NCI-H2196 (cell line): Measurements from ENCODE around the gene PYURF.
A peak's percentile ranks its signal among the peaks of the same experiment; 100 is the strongest.
"Not testable (repeated sequence)": the region's sequence is repeated elsewhere in the genome, so short reads cannot be mapped to it uniquely, and the experiment has no call there.

Experiments used
- DNase-seq: peaks from one replicate; lab custom pipeline; 2025; ENCODE audit not compliant: unreplicated experiment; lab: John Stamatoyannopoulos, UW

PYURF gene, protein sequence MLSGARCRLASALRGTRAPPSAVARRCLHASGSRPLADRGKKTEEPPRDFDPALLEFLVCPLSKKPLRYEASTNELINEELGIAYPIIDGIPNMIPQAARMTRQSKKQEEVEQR

DNA sequence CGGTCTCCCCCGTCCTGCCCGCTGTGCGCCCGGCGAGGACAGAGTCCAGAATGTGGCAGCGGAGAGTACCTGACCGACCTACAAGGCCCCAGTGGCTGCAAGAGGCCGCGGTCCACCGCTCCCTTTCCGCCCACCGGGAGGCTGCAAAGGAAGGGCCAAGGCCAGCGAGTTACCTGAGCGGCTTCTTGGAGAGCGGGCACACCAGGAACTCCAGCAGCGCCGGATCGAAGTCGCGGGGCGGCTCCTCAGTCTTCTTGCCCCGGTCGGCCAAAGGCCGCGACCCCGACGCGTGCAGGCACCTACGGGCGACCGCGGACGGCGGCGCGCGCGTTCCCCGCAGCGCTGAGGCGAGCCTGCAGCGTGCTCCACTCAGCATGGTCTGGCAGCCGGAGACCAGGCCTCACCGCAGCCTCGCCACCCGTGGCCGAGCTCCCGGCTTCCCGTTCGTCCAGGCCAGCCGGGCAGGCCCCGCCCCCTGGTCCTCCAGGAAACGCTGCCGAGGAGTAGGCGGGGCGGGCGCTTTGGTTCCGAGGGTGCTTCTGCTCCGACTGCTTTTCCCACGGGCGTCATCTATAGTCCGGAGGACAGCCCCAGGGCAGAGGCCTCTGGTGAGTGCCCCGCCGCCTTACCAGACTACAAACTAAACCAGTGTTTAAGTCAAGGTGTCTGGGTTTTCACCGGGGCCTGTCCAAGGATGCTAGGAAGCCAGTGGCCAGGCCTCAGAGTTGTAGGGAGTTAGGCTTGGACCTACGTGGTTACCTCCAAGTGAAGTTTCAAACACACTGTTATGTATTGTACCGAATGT lies at the start of gene PYURF:
Gene PYURF, minus strand, starts transcription at position 452 of the 805 bp plus-strand sequence. Its CDS starts 76 bp downstream, at position 376.
- peak; percentile 76 for DNase-seq

DNA sequence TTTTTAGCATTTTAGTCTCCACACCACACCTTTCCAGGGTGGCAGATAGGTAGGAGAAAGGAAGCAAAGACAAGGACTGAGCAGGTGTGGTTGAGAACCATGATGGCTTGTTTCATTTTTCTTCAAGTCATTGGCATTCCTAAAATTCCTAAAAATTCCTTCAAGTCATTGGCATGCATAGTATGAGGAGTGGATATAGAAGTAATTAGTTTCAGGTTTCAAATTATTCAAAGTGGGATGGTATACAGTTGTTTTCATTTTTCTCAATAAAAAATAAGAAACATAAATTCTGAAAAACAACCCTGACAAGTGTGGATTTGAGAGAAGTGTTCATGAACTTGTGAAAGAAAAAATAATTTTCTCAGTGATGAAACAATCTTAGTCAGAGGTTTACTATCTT lies 46.4 kb upstream of the PYURF start:
- no peak for DNase-seq

DNA sequence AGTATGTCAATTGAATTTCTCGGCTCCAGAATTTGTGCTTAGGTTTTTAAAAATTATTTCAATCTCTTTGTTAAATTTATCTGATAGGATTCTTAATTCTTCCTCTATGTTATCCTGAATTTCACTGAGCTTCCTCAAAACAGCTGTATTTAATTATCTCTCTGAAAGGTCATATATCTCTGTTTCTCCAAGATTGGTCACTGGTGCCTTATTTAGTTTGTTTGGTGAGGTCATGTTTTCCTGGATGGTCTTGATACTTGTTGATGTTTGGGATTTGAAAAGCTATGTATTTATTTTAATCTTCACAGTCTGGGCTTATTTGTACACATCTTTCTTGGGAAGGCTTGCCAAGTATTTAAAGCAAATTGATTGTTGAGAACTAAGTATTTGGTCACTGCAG lies 44.0 kb upstream of the PYURF start:
- DNase-seq: no peak

DNA sequence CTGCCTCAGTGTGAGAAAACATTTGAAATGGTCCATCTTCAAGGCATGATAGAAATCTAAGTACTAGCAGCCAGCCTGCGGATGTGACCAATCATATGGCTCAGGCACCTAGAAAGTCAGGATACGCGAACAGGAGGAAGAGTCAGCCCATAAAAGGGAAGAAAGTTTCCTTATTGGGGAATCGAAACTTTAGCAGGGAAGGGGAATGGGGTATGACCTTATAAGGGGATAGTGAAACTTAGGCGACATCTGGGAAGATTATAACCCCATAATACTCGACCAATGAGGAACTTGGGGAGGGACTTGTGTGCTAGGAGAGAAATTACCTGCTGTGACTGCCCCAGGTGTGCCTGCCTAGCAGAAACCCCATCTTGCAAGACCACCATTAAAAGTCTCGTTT lies 26.2 kb upstream of the PYURF start:
- DNase-seq: no peak

DNA sequence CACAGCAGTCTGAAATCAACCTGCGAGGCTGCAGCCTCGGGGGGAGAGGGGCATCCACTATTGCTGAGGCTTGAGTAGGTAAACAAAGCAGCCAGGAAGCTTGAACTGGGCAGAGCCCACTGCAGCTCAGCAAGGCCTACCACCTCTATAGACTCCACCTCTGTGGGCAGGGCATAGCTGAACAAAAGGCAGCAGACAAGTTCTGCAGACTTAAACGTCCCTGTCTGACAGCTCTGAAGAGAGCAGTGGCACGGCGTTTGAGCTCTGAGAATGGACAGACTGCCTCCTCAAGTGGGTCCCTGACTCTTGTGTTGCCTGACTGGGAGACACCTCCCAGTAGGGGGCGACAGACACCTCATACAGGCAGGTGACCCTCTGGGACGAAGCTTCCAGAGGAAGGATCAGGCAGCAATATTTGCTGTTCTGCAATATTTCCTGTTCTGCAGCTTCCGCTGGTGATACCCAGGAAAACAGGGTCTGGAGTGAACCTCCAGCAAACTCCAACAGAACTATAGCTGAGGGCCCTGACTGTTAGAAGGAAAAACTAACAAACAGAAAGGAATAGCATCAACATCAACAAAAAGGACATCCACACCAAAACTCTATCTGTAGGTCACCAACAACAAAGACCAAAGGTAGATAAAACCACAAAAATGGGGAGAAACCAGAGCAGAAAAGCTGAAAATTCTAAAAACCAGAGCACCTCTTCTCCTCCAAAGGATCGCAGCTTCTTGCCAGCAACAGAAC lies 15.9 kb upstream of the PYURF start:
- DNase-seq: not testable (repeated sequence)

DNA sequence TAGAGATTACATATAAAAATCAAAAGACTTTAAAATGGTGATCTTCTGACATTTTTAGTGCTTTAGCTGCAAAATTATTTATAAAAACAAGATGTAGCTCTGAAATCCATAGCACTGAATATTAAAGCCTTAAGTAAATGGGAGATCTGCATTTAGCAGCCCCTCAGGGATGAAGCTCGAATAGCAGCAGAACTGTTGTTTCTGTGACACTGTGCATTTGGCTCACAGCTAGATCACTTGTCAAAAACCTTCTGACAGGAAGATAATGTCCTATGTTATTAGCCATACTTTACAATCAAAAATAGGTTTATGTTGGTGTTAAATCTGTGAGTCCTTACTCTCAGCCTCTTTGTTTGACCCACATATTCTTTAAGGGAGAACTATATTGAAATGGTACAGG lies 14.1 kb upstream of the PYURF start:
- no peak for DNase-seq

DNA sequence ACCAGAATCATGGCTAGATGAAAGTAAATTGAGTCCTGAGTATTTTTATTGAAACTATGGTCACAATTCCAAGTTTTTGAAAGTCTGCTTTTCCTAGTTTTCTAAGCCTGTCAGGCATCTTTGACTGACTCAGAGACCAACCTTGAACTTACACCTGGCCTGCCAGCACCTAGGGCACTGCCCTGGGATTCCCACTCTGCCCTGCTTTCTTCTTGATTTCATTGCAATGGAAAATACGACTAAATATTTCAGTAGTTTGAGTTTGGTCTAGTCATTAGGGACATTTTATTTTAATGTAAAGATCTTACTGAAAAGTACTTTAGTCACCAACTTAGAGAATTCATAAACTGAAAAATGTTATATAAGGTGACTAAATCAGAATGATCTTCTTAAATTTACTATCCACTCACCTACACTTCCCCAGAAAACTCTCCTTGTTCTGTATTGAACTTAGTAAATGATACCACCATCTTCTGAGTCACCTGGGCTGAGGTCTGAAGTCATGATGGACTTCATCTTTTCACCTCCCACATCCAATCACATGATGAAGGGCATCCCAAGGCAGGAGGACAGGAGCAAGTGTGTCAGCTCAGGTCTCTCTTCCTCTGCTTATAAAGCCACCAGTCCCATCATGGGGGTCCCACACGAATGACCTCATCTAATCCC lies 11.6 kb upstream of the PYURF start:
- DNase-seq: no peak

DNA sequence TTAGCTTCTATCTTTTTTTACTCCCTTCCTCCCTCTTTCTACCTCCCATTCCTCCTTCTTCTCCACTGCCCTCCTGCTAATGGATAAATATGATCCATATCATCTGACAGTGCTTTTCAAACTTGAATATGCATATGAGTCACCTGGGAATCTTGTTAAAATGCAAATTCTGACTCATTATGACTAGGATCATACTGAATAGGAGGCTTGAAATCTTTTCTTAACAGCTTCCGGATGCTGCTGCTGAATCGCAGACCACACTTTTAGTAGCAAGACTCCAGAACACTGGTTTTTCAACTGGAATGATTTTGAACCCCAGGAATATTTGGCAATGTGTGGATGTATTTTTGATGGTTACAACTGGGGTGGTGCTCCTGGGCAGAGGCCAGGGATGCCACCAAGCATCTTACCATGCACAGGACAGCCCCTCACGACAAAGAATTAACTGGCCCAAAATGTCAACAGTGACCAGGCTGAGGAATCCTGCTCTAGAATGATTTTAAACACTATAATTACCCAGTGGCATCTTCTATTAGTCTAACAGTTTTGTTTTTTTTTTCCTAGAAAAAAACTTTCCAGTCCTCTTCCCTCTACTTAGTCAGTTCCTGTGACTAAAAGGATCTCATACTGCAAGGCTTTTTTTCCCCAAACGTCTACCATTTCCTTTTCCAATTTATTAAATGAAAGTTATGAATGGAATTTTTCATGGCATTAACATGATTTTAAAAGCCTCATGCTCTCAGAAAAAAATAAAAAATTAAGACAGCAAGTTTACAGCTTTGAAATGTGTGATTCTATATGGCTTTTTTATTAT lies 10.6 kb upstream of the PYURF start:
- no peak for DNase-seq

DNA sequence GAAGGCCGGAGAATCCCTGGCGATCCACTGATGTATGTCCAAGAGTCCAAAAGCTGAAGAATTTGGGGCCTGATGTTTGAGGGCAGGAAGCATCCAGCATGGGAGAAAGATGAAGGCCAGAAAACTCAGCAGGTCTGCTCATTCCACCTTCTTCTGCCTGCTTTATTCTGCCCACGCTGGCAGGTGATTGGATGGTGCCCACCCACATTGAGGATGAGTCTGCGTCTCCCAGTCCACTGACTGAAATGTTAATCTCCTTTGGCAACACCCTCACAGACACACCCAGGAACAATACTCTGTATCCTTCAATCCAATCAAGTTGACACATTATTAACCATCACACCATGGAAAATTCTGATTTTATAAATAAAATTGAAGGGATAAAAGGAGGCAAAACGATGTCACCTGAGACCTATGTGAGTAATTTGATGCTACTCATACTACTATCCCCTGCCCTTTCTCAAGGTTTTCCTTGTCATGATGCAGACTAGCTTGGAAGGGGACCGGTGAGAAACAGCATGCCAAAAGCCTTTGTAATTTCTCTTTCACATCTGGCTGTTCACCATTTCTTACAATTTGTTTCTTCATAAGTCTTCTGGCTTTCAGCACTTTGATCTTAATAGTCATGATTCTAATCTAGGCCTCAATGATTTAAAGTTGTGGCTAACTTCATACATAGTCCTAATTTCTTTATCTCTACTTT lies 9.7 kb upstream of the PYURF start:
- no peak for DNase-seq

DNA sequence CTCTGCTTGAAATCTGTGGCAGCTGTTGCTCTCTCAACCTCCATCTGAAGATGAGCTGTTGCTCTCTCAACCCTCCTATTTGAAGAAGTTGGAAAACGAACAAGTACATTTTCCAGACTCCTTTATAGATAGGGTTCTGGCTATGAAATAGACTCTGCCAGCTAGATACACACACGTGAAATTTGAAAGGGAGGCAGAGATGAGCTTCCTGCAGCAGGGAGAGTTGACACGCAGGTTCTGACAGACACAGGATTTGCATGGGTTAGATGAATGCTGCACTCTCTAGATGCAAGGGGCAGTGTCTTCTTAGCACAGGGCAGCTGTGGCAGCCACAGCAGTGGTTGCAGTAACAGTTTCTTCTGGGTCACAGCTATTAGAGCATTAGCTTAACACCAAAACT lies 8.0 kb upstream of the PYURF start:
- no peak for DNase-seq

DNA sequence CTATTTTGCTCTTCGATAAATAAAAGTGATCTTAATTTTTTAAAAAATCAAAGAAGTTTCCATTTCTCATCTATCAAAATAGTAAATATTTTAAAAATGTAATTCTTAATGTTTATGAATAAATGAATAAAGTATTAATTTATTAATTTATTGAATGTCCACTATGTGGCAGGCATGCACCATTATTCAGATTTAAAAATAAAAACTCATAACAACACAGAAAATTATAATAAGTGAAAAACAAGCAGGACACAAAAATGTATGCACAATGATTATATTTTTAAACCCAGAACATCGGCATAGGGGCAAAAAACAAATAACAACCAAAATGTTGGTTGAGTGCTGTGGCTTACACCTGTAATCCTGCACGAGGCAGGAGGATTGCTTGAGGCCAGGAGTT lies 5.3 kb upstream of the PYURF start:
- no peak for DNase-seq

DNA sequence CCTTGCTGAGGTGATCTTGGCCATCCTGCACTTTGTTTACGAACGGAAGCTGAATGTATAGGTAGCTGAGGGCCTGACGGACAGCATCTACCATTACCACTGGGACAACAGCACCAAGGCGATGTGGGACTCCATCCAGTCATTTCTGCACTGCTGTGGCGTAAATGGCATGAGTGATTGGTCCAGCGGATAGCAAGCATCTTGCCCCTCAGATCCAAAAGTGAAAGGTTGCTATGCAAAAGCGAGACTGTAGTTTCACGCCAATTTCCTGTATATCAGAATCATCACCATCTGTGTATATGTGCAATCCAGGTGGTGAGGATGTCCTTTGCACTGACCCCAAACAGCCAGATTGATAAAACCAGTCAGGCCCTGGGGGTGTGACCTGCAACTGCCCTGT lies 4.2 kb upstream of the PYURF start:
- DNase-seq: no peak

DNA sequence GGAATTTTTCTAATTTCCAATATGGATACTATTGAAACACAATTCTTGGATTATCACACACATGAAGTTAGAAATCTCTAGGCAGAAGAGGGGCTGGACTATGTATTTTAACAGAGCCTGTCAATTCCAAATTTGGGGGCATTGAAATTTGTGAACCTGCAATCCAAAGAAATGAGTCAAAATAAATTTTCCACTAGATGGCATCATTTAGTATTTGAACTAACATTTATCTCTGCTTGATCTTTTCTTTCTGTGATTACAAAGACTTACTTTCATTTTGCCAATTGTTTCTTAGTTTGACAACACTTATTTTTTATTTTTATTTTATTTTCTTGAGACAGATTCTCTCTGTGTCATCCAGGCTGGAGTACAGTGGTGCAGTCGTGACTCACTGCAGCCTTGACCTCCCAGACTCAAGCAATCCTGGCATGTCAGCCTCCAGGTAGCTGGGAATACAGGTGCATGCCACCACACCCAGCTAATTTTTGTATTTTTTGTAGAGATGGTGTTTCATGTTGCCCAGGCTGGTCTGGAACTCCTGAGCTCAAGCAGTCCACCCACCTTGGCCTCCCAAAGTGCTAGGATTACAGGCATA lies 2.7 kb upstream of the PYURF start:
- DNase-seq: no peak

DNA sequence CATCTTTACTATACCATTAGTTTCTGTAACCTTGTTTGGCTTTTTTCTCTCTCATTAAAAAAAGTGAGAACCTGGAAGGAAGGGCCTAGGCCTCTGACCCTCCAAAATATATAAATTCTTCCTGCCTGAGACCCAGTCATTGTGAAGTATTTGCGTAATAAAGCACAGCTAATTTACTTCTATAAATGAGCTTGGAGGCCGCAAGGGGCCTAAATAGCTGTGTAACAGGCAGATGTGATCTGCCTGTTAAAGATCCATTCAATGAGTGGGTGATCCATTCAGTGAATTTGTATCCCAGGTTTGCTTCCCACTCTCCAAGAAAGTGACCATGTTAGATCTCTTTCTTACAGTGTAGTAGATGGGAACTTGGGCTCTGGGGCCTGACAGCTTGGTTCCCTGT lies 595 bp upstream of the PYURF start:
- DNase-seq: no peak

DNA sequence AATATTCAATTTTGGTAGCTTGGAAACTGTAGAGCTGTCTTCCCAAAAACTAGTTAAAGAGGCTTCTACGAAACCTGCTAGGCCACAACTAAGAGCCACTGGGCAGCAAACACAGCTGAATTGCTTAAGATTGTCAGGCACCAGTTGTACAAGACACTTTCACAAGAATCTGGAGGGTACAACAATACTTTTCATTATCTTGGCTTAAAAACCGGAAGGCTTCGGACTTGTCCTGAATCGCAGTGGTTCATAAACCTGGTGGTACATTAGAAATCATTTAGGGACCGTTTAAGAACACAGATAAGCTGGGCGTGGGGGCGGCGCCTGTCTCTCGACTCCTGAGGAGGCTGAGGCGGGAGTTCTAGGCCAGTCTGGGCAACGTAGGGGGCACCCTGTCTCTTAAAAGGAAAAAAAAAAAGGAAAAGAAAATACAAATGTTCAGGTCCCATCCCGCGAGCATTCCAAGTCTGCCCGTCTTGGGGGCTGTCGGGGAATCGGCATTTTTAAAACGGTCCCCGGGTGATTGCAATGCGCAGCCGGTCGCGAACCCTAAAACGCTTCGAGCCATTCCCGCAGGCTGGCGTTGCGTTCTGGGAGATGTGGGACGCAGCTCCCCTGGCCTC lies 763 bp downstream of the PYURF start:
- no peak for DNase-seq

DNA sequence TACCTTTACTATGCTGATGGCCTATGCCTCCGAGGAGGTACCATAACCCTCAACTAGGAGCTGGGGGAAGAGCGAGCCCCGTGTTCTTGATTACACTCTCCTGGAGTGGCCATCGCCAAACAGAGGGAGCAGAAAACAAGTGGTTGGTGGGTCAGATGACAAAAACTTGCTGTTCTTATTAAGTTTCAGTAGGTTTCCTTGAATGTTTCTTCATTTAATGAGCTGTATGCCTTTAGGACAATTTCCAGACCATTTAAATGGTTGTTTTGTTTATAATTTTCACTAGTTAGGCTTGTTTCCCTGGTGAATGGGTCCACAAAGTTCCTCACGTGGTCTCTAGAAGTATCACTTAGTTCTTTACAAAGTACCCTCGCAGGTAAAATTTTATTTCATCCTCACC lies 4.7 kb downstream of the PYURF start:
- no peak for DNase-seq

DNA sequence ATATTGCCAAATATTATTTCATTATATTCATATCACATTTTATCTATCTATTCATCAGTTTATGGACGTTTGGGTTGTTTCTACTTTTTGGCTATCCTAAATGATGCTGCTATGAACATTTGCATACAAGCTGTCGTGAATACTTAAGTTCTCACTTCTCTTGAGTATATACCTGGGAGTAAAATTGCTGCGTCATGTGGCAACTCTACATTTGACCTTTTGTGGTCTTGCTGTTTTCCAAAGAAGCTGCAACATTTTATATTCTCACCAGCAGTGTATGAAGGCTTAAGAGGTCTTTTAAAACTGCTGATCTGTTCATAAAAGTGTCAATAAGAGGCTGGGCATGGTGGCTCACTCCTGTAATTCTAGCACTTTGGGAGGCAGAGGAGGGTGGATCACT lies 5.8 kb downstream of the PYURF start:
- DNase-seq: no peak

DNA sequence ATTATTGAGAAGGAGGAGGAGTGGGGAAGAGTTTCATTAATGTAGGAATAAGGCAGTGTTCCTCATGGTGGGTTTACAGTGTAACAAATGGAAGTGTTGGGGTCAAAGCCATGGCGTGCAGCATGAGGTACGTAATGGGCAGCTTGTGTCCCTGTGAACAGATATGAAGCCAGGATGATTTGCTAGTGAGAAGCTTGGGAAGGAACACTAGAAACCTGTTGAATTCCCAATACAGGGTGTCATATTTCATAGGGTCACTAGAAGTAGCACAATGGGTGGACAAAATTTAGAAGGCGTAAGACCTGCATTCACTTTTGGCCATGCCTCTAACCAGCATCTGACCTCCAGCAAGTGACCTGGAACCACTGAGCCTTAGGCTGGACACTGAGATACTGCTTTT lies 6.8 kb downstream of the PYURF start:
- DNase-seq: no peak
